Measurements from ENCODE around the gene PLEKHO1.

PLEKHO1 gene

DNA sequence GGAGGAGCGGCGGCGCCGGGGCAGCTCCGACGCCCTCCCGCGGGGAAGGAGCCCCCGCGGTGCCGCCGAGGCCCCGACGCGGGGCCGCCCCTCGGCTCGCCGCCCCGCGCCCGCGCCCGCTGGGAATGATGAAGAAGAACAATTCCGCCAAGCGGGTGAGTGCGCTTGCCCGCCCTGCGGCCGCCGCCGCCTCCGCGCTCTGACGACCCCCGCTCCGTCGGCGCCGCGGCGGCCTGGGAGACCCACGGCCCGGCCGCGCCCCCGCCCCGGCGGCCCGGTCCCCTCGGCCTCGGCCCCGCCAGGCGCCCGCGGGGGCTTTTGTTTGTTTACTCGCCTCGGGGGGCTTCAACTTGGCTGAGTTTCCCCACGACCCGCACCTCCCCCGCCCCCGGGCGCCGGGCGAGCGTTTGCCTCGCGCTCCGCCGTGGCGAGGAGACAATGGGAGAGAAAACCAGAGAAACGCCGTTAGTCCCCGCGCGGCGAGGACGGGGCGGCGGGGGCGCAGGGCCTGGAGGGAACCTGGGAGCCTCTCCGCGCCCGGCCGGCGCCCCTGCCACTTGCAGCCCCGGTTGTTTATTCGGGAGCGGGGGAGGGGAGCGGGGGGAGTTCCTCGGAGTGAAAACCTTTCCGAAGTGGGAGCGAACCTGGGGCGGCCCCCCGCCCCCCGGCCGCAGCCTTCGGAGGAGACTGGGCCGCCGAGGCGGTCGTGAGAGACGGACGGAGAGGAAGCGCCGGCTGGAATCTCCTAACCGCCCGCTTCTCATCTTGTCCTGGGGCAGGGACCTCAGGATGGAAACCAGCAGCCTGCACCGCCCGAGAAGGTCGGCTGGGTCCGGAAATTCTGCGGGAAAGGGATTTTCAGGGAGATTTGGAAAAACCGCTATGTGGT is 661 bp downstream of the PLEKHO1 start:
- H3K9ac ChIP-seq (ENCODE audit: low read depth, low read length) = peak overlapping the region; percentile 88
- WGBS = under 1% methylated on average over 114 of the region's 114 CpGs
- H3K36me3 ChIP-seq (ENCODE audit: insufficient read depth, low read length) = peaks cover 38% of the 10 kb centered on the region
- no peaks in the 10 kb centered on the region for H3K9me3 ChIP-seq (ENCODE audit: insufficient read depth, low read depth, low read length)
- peaks cover 14% of the 10 kb centered on the region for H3K27me3 ChIP-seq (ENCODE audit: insufficient read depth, low read length)
- H3K4me1 ChIP-seq (ENCODE audit: insufficient read depth, low read length) = peaks cover 21% of the 10 kb centered on the region; the same call in 1 of the 2 replicates
- peak overlapping the region; percentile 60; the same call in 1 of the 2 replicates for H3K27ac ChIP-seq (ENCODE audit: low read depth, low read length)
- H3K4me3 ChIP-seq (ENCODE audit: low read length) = peak overlapping the region; percentile 81

DNA sequence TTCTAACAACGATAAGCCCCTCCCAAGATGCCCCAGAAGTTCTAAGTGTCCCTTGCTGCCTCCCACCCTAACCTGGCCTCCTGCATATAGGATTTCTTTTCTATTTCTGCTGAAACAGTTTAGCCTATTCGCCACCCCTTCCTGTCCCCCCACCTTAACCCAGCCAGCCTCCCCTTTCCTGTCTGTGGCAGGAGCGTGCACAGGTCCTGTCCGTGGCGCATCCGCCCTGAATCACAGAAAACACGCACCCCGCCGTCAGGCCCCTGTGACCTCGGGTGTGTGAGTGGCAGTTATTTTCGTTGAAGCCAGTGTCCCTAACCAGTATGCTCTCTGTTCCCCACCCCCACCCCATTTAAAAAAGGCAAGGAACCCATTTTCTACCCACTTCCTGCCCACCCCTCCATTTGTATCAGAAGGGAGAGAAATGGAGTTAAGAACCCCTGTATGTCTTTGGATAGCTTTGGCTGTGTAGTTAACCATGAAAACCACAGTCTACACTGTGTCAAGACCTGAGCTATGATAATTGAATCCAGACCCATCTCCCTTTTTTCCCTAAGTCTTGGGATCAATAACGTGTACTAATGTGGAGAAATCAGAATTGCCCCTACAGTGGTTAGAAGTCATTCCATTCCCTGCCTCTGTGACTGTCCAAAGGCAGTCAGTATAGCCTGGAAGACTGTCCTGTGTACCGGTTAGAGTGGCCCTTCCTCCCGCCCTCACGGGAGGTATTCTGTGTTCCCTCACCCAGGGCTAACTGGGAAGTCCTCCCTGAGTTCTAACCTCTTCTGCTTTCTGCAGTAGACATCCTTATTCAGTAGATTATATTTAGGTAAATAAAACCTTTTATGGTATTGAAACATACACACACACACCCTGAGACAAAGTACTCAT is 1.8 kb downstream of the PLEKHO1 start:
- Histone ChIP-seq H3K27ac (ENCODE audit: low read depth, low read length) (no peak overlapping the region), H3K9ac (ENCODE audit: low read depth, low read length) (peak overlapping the region; percentile 88), H3K36me3 (ENCODE audit: insufficient read depth, low read length) (peaks cover 49% of the 10 kb centered on the region), H3K27me3 (ENCODE audit: insufficient read depth, low read length) (peaks cover 14% of the 10 kb centered on the region), H3K4me1 (ENCODE audit: insufficient read depth, low read length) (peaks cover 21% of the 10 kb centered on the region; the same call in 1 of the 2 replicates), H3K9me3 (ENCODE audit: insufficient read depth, low read depth, low read length) (no peaks in the 10 kb centered on the region), H3K4me3 (ENCODE audit: low read length) (peak overlapping the region; percentile 81)
- 45% methylated on average over 15 of the region's 15 CpGs for WGBS

DNA sequence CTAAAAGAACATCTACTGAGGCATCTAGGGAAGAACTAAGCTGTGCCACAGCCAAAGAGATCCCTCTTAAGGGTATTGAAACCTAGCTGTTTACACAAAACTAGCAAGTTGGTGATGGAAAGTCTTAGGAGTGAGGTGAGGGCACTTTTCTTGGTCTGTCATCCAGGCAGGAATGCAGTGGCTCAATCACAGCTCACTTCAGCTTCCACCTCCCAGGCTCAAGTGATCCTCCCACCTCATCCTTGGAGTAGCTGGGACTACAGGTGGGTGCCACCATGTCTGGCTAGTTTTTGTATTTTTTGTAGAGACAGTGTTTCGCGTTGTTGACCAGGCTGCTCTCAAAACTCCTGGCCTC is 2.4 kb downstream of the PLEKHO1 start:
- Histone ChIP-seq H3K27ac (ENCODE audit: low read depth, low read length) (no peak overlapping the region), H3K9ac (ENCODE audit: low read depth, low read length) (no peak overlapping the region), H3K27me3 (ENCODE audit: insufficient read depth, low read length) (peaks cover 14% of the 10 kb centered on the region), H3K36me3 (ENCODE audit: insufficient read depth, low read length) (peaks cover 56% of the 10 kb centered on the region), H3K9me3 (ENCODE audit: insufficient read depth, low read depth, low read length) (no peaks in the 10 kb centered on the region), H3K4me3 (ENCODE audit: low read length) (no peak overlapping the region), H3K4me1 (ENCODE audit: insufficient read depth, low read length) (peaks cover 21% of the 10 kb centered on the region; the same call in 1 of the 2 replicates)
- WGBS = 88% methylated on average over 2 of the region's 2 CpGs

DNA sequence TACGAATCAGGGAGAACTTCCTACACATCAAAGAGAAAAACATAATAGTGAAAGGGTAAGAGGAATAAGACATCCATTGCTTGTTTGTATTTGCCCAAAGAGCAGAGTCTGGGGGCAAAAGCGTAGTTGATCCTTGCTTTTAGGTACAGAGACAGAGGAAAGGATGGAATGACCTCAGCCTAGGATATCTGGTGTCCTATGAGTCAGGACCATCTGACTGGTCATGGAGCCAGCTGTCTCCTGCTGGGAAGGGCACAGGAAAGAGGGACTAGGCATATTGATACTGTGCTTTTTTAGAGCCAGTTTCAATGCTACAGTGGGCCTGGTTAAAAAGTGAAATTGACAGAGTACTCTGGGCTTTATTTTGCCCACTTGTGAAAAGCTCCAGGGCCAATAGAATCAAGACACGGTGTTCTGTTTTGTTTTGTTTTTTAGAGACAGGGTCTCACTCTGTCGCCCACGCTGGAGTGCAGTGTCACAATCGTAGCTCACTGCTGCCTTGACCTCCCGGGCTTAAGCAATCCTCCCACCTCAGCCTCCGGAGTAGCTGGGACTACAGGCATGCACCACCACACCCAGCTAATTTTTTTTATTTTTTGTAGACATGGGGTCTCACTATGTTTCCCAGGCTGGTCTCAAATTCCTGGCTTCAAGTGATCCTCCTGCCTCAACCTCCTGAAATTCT is 3.2 kb downstream of the PLEKHO1 start:
- WGBS = 93% methylated on average over 7 of the region's 8 CpGs
- Histone ChIP-seq H3K4me3 (ENCODE audit: low read length) (no peak overlapping the region), H3K36me3 (ENCODE audit: insufficient read depth, low read length) (peaks cover 63% of the 10 kb centered on the region), H3K27ac (ENCODE audit: low read depth, low read length) (no peak overlapping the region), H3K4me1 (ENCODE audit: insufficient read depth, low read length) (peaks cover 21% of the 10 kb centered on the region; the same call in 1 of the 2 replicates), H3K9me3 (ENCODE audit: insufficient read depth, low read depth, low read length) (no peaks in the 10 kb centered on the region), H3K9ac (ENCODE audit: low read depth, low read length) (no peak overlapping the region), H3K27me3 (ENCODE audit: insufficient read depth, low read length) (peaks cover 14% of the 10 kb centered on the region)

DNA sequence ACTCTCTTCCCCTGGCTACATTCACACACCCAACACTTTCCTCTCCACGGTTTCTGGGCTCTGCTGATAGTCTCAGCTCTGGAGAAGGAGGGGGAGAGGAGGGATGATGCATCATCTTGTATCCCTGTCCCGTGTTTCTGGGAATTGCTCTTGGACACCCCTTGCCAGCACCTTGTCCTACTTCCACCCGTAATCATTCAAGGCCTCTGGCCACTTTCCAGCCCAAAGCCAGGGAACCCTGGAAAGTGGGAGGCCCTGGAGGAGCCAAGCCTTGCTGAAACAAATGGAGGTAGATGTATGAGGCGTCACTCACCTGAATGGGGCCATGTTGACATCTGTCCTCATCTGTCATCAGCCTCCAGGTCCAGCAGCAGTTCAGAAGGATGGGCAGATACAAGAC is 4.4 kb downstream of the PLEKHO1 start:
- 97% methylated on average over 3 of the region's 4 CpGs for WGBS
- Histone ChIP-seq H3K27me3 (ENCODE audit: insufficient read depth, low read length) (peaks cover 3% of the 10 kb centered on the region), H3K36me3 (ENCODE audit: insufficient read depth, low read length) (peaks cover 73% of the 10 kb centered on the region), H3K4me1 (ENCODE audit: insufficient read depth, low read length) (peaks cover 16% of the 10 kb centered on the region; the same call in 1 of the 2 replicates), H3K27ac (ENCODE audit: low read depth, low read length) (no peak overlapping the region), H3K9me3 (ENCODE audit: insufficient read depth, low read depth, low read length) (no peaks in the 10 kb centered on the region), H3K9ac (ENCODE audit: low read depth, low read length) (no peak overlapping the region), H3K4me3 (ENCODE audit: low read length) (no peak overlapping the region)

DNA sequence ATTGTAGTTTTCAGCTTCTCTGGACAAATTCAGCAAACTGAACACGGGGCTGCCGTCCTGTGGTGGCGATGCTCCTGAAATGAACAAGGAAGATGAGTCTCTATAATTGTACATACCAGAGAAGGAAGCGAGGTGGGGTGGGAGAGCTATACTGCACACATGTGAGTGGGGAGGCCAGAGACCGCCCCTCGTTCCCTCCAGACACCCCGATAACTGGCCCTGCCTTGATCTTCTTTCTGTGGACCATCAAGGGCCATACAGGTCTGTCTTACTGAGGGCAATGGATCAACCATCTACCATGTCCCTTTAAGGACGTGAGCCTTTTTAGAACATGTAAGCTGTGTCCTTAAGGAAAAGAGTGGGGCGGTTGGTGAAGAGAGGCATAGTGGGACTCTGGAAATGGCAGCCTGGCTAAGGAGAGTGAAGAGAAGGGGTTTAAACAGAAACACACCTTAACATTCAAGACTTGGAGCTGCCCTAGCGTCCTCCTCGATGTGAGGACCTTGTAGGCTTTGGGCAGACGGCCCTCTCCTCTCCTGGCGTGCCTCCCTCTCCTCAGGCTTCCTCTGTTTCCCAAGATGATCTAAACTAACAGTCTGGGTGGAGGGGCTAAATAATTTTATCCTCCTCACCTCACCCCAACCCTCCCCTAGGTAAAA is 5.8 kb downstream of the PLEKHO1 start:
- Histone ChIP-seq H3K27me3 (ENCODE audit: insufficient read depth, low read length) (no peaks in the 10 kb centered on the region), H3K4me3 (ENCODE audit: low read length) (no peak overlapping the region), H3K27ac (ENCODE audit: low read depth, low read length) (no peak overlapping the region), H3K36me3 (ENCODE audit: insufficient read depth, low read length) (peaks cover 81% of the 10 kb centered on the region), H3K9ac (ENCODE audit: low read depth, low read length) (no peak overlapping the region), H3K9me3 (ENCODE audit: insufficient read depth, low read depth, low read length) (no peaks in the 10 kb centered on the region), H3K4me1 (ENCODE audit: insufficient read depth, low read length) (peaks cover 13% of the 10 kb centered on the region; the same call in 1 of the 2 replicates)
- 95% methylated on average over 13 of the region's 13 CpGs for WGBS

DNA sequence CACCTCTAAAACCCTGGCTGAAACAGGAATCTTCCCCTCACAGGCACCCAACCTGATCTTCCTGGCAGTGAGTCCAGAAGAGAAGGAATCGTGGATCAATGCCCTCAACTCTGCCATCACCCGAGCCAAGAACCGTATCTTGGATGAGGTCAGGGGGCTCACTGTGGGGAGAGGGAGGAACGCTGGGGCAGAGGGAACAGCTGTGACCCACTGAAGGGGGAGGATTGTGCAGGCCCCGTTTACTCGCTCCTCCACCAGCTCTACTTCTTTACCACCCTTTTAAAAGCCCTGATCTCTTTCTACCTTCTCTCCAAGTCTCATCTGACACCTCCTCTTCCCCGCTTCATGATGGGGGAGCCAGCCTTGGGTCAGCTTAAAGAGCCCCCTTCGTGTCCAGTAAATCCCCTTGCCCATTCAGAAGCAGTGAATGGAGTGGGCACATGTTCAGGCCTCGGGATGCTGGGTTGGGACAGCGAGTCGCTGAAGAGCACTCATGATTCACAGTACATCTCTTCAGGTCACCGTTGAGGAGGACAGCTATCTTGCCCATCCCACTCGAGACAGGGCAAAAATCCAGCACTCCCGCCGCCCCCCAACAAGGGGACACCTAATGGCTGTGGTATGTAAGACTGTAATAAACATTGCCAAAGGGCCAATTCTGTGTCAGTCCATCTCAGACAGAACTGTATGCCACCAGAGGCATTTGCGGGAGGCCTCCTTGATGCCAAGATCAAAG is 7.3 kb downstream of the PLEKHO1 start:
- Histone ChIP-seq H3K27me3 (ENCODE audit: insufficient read depth, low read length) (no peaks in the 10 kb centered on the region), H3K27ac (ENCODE audit: low read depth, low read length) (no peak overlapping the region), H3K36me3 (ENCODE audit: insufficient read depth, low read length) (peaks cover 76% of the 10 kb centered on the region), H3K9me3 (ENCODE audit: insufficient read depth, low read depth, low read length) (no peaks in the 10 kb centered on the region), H3K4me1 (ENCODE audit: insufficient read depth, low read length) (peaks cover 16% of the 10 kb centered on the region), H3K9ac (ENCODE audit: low read depth, low read length) (no peak overlapping the region), H3K4me3 (ENCODE audit: low read length) (no peak overlapping the region)
- 94% methylated on average over 16 of the region's 16 CpGs for WGBS

DNA sequence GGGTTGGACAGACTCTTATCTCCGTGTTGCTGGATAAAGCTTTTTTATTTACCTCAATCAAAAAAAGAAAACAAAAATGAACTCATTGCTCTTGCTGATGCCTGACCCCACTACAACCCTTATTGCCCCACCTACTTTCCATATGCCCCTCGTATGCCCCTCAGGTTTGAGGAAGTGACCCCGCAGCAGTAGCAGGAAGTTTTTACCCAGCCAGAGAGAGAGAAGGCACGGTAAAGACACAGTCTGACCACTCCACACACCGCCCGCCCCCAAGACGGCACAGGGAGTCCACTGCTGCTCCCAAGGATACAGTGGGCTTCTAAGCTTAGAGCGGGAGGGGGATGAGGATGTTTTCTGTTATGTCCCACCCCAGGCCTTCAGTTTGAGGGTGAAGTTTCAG is 9.8 kb downstream of the PLEKHO1 start:
- Histone ChIP-seq H3K9ac (ENCODE audit: low read depth, low read length) (no peak overlapping the region), H3K4me1 (ENCODE audit: insufficient read depth, low read length) (peaks cover 31% of the 10 kb centered on the region), H3K4me3 (ENCODE audit: low read length) (no peak overlapping the region), H3K27me3 (ENCODE audit: insufficient read depth, low read length) (no peaks in the 10 kb centered on the region), H3K36me3 (ENCODE audit: insufficient read depth, low read length) (peaks cover 51% of the 10 kb centered on the region), H3K27ac (ENCODE audit: low read depth, low read length) (no peak overlapping the region), H3K9me3 (ENCODE audit: insufficient read depth, low read depth, low read length) (no peaks in the 10 kb centered on the region)
- 96% methylated on average over 8 of the region's 8 CpGs for WGBS

DNA sequence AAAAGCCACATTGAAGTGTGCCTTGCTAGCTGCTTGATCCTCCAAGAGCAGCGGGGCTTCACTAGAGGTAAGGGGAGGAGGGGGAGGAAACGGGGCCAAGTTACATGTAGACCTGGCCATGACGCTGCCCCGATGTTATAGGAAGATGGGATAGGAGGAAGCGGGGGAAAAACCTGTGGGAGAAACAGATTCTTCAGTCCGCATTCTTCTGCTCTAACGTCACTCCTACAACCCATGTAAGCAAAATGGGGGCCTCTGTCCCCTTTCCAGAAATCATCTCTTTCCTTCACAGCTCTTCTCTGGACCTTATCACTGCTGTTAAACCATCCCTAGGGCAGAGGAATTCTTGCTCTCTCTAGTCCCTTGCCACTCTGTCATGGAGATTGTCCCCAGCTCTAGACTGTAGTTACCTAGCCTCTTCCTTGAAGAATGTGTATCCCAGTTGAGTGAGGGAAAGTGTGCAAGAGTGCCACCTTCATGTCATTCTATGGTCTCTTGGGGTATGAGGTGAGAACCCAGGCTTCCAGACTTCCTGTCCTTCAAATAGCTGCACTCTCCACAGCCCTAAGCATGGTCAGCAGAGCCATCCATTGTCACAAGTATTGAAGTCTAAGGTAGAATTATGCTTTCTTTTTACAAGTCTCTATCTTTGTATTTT is 11.4 kb downstream of the PLEKHO1 start:
- H3K27me3 ChIP-seq (ENCODE audit: insufficient read depth, low read length) = no peaks in the 10 kb centered on the region
- no peak overlapping the region; the same call in 1 of the 2 replicates for H3K27ac ChIP-seq (ENCODE audit: low read depth, low read length)
- H3K9ac ChIP-seq (ENCODE audit: low read depth, low read length) = no peak overlapping the region
- H3K9me3 ChIP-seq (ENCODE audit: insufficient read depth, low read depth, low read length) = no peaks in the 10 kb centered on the region
- H3K4me1 ChIP-seq (ENCODE audit: insufficient read depth, low read length) = peaks cover 31% of the 10 kb centered on the region
- 81% methylated on average over 7 of the region's 7 CpGs for WGBS
- H3K36me3 ChIP-seq (ENCODE audit: insufficient read depth, low read length) = peaks cover 36% of the 10 kb centered on the region
- H3K4me3 ChIP-seq (ENCODE audit: low read length) = no peak overlapping the region

Measured in HUES64 (cell line).